GM13977 (cell line): Measurements from ENCODE around the gene ADAMTS12.

Experiments
- DNase-seq: peaks from one replicate; pipeline ENCODE4 v3.0.0; 2012; ENCODE audit warnings: low spot score
- CTCF ChIP-seq: IDR thresholded peaks from 2 replicates; pipeline ENCODE4 v1.5.1; 2012; ENCODE audit warnings: mild to moderate bottlenecking, control low read depth; ENCODE audit not compliant: insufficient read depth; ENCODE audit errors: extremely low read depth, missing control alignments
- in situ Hi-C: fragments of 300-500 bp; cut with MboI; formaldehyde crosslinking; loops from one replicate; pipeline ENCODE4 v1.12.0; 2022; ENCODE audit warnings: low sequenced_read_pairs, low pct_unique_long_range_greater_than_20kb, mixed read lengths, inconsistent platforms; ENCODE audit not compliant: unreplicated experiment

ADAMTS12 gene

GRCh38 chr5:33937707-33938506 lies 46.1 kb upstream of the ADAMTS12 start:
- in situ Hi-C loops: no loop called here

GRCh38 chr5:33937017-33937706 lies 45.4 kb upstream of the ADAMTS12 start:
- no peak for TF ChIP-seq CTCF
- in situ Hi-C loops: no loop called here
- peak; percentile 27 for DNase-seq

More at GRCh38 chr5:33937707-33938506, 46.1 kb upstream of the ADAMTS12 start:
- TF ChIP-seq CTCF: no peak
- no peak for DNase-seq

DNA sequence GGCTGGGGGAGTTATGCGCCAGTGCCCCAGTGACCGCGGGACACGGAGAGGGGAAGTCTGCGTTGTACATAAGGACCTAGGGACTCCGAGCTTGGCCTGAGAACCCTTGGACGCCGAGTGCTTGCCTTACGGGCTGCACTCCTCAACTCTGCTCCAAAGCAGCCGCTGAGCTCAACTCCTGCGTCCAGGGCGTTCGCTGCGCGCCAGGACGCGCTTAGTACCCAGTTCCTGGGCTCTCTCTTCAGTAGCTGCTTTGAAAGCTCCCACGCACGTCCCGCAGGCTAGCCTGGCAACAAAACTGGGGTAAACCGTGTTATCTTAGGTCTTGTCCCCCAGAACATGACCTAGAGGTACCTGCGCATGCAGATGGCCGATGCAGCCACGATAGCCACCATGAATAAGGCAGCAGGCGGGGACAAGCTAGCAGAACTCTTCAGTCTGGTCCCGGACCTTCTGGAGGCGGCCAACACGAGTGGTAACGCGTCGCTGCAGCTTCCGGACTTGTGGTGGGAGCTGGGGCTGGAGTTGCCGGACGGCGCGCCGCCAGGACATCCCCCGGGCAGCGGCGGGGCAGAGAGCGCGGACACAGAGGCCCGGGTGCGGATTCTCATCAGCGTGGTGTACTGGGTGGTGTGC lies 44.7 kb upstream of the ADAMTS12 start, which contains the start of gene RXFP3:
Gene RXFP3, plus strand, starts transcription at position 6 of the 636 bp plus-strand sequence. Its CDS starts 355 bp downstream, at position 361.
- no peak for TF ChIP-seq CTCF
- peak; percentile 51 for DNase-seq
- in situ Hi-C loops: no loop called here

DNA sequence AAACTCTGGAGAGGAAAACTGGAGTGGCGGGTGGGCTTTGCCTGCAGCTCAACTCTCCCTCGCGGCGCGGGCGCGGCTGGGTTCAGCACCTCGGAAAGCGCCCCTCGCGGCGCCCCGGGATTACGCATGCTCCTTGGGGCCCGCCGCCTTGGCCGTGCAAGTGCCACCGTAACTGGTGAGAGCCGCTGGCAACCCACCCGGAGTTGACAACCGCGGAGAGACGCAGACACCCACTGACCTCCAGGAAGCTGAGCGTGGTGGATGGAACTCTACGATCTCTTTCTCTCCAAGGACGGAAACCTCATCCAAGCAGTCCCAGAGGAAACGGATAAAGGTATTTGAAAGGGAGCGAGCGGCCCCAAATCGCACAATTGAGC lies 44.2 kb upstream of the ADAMTS12 start:
- TF ChIP-seq CTCF: no peak
- DNase-seq: peak; percentile 83
- in situ Hi-C loops: no loop called here

DNA sequence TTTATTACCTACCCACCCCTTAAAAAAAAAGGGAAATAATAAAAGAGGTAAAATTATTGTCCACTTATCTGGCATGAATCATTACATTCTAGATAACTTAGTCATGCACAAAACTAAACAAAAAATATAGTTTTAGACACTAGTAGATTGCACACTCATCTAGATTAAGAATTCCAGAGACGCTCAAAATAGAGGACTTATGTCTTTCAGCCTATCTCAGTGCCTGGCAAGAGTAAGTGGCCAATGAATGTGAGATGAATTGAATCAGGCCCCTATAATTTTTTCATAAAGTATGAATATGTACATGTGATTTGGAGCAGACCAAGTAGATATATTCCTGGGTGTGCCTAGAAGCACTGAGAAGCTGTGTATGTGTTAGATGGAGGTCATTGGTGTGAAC lies 42.4 kb upstream of the ADAMTS12 start:
- in situ Hi-C loops: no loop called here
- TF ChIP-seq CTCF: no peak
- no peak for DNase-seq

- DNase-seq: peak; percentile 65
- in situ Hi-C loops: no loop called here
- no peak for TF ChIP-seq CTCF
Measured at GRCh38 chr5:33933723-33934169, 42.0 kb upstream of the ADAMTS12 start.
